ENCODE data around the gene PRIMPOL.
A peak's percentile ranks its signal among the peaks of the same experiment; 100 is the strongest.

PRIMPOL gene

GRCh38 chr4:184666670-184667069 is 17.1 kb downstream of the PRIMPOL start:
- H3K4me3 ChIP-seq (ENCODE audit: low read depth, low read length, poor library complexity, severe bottlenecking), result no peak overlapping the region
- no peak overlapping the region for H3K9ac ChIP-seq (ENCODE audit: low read length)
- no peak overlapping the region for H3K27ac ChIP-seq (ENCODE audit: low read depth, low read length, poor library complexity, severe bottlenecking)
- H2AFZ ChIP-seq (ENCODE audit: low read length), result no peak overlapping the region
- TF ChIP-seq CTCF (IDR thresholded peaks at IDR 0.05; ENCODE audit: low read length) (no peak), EZH2 (IDR thresholded peaks at IDR 0.05; ENCODE audit: borderline replicate concordance, low read length) (no peak)
- no peaks in the 10 kb centered on the region for H4K20me1 ChIP-seq (ENCODE audit: insufficient read depth, low read length)
- no peak overlapping the region for H3K4me2 ChIP-seq (ENCODE audit: low read length)
- H3K79me2 ChIP-seq (ENCODE audit: insufficient read depth, low read length), result no peaks in the 10 kb centered on the region
- H3K9me3 ChIP-seq (ENCODE audit: low read length), result no peaks in the 10 kb centered on the region
- H3K4me1 ChIP-seq (ENCODE audit: insufficient read depth, low read length, severe bottlenecking), result peaks cover 10% of the 10 kb centered on the region
- no peaks in the 10 kb centered on the region for H3F3A ChIP-seq (ENCODE audit: insufficient read depth, low read length)
- no peaks in the 10 kb centered on the region for H3K27me3 ChIP-seq (ENCODE audit: insufficient read depth, low read length)
- no peaks in the 10 kb centered on the region for H3K9me2 ChIP-seq (ENCODE audit: low read depth, low read length)
- H3K36me3 ChIP-seq (ENCODE audit: insufficient read depth, low read length), result peaks cover 23% of the 10 kb centered on the region; the same call in 1 of the 2 replicates

- Histone ChIP-seq H3K27ac (ENCODE audit: low read depth, low read length, poor library complexity, severe bottlenecking) (peak overlapping the region; percentile 18), H3K4me3 (ENCODE audit: low read depth, low read length, poor library complexity, severe bottlenecking) (no peak overlapping the region), H3K27me3 (ENCODE audit: insufficient read depth, low read length) (no peaks in the 10 kb centered on the region), H3F3A (ENCODE audit: insufficient read depth, low read length) (no peaks in the 10 kb centered on the region), H3K36me3 (ENCODE audit: insufficient read depth, low read length) (peaks cover 32% of the 10 kb centered on the region; the same call in 1 of the 2 replicates), H3K4me2 (ENCODE audit: low read length) (peak overlapping the region; percentile 16; the same call in 1 of the 2 replicates), H3K4me1 (ENCODE audit: insufficient read depth, low read length, severe bottlenecking) (peaks cover 10% of the 10 kb centered on the region), H4K20me1 (ENCODE audit: insufficient read depth, low read length) (no peaks in the 10 kb centered on the region), H3K9ac (ENCODE audit: low read length) (no peak overlapping the region), H3K9me2 (ENCODE audit: low read depth, low read length) (no peaks in the 10 kb centered on the region), H3K9me3 (ENCODE audit: low read length) (no peaks in the 10 kb centered on the region), H2AFZ (ENCODE audit: low read length) (no peak overlapping the region), H3K79me2 (ENCODE audit: insufficient read depth, low read length) (no peaks in the 10 kb centered on the region)
- no peak for TF ChIP-seq EZH2 (IDR thresholded peaks at IDR 0.05; ENCODE audit: borderline replicate concordance, low read length)
- no peak for TF ChIP-seq CTCF (IDR thresholded peaks at IDR 0.05; ENCODE audit: low read length)
These were observed 18.6 kb downstream of the PRIMPOL start for GRCh38 chr4:184668096-184668495.

- Histone ChIP-seq H3K9me2 (ENCODE audit: low read depth, low read length) (no peaks in the 10 kb centered on the region), H3K9ac (ENCODE audit: low read length) (no peak overlapping the region), H3F3A (ENCODE audit: insufficient read depth, low read length) (no peaks in the 10 kb centered on the region)
These were observed 19.1 kb downstream of the PRIMPOL start for GRCh38 chr4:184668511-184669114.

More at GRCh38 chr4:184668511-184669114, 19.1 kb downstream of the PRIMPOL start:
- Histone ChIP-seq H2AFZ (ENCODE audit: low read length) (no peak overlapping the region), H3K9me3 (ENCODE audit: low read length) (no peaks in the 10 kb centered on the region), H3K4me3 (ENCODE audit: low read depth, low read length, poor library complexity, severe bottlenecking) (no peak overlapping the region), H4K20me1 (ENCODE audit: insufficient read depth, low read length) (no peaks in the 10 kb centered on the region), H3K27me3 (ENCODE audit: insufficient read depth, low read length) (no peaks in the 10 kb centered on the region), H3K4me2 (ENCODE audit: low read length) (peak overlapping the region; percentile 16; the same call in 1 of the 2 replicates), H3K79me2 (ENCODE audit: insufficient read depth, low read length) (no peaks in the 10 kb centered on the region), H3K4me1 (ENCODE audit: insufficient read depth, low read length, severe bottlenecking) (peaks cover 10% of the 10 kb centered on the region), H3K36me3 (ENCODE audit: insufficient read depth, low read length) (peaks cover 28% of the 10 kb centered on the region; the same call in 1 of the 2 replicates), H3K27ac (ENCODE audit: low read depth, low read length, poor library complexity, severe bottlenecking) (peak overlapping the region; percentile 18)
- TF ChIP-seq EZH2 (IDR thresholded peaks at IDR 0.05; ENCODE audit: borderline replicate concordance, low read length) (no peak), CTCF (IDR thresholded peaks at IDR 0.05; ENCODE audit: low read length) (no peak)

All from OCI-LY1 (cell line).